GM12878 (cell line): ENCODE results near the gene SCIMP. TPM values are rescaled to one million over a fixed set of nuclear protein-coding genes. Genes with fewer than 3 reads are reported as not detected.

ENCODE experiments used
- ATAC-seq: fragments of 200-7000 bp; cut with Tn5 transposase; 3 replicates; pipeline ENCODE4 v1.9.1; 2020; ENCODE audit warnings: mild to moderate bottlenecking, moderate library complexity
- BruUV-seq: library from RNA; stranded (reverse); fragments of 400-500 nt; replicated peaks from 2 replicates; lab custom pipeline; 2021; lab: Mats Ljungman, UMichigan
- CTCF ChIA-PET: fragments of 300-600 bp; sonication (Branson Sonifier 250); formaldehyde crosslinking; extraction: SDS; loops from one replicate; lab custom pipeline; 2021; ENCODE audit warnings: inconsistent platforms; lab: Yijun Ruan, JAX
- POLR2A ChIA-PET: fragments of 350-600 bp; formaldehyde crosslinking; extraction: SDS; loops from one replicate; lab custom pipeline; 2021; ENCODE audit warnings: inconsistent platforms; lab: Charles Lee
- RAD21 ChIA-PET: fragments of 300-600 bp; sonication (Branson Sonifier 250); formaldehyde crosslinking; loops from one replicate; lab custom pipeline; 2023; ENCODE audit warnings: antibody characterized with exemption; ENCODE audit not compliant: unreplicated experiment; lab: Charles Lee
- SMC1A ChIA-PET: fragments of 300-600 bp; sonication (Branson Sonifier 250); formaldehyde crosslinking; loops from one replicate; lab custom pipeline; 2023; ENCODE audit not compliant: unreplicated experiment, uncharacterized antibody; lab: Charles Lee
- DNase-seq: peaks from one replicate; pipeline ENCODE4 v3.0.0-alpha.2; 2011; ENCODE audit warnings: low read depth, low spot score
- FAIRE-seq: peaks from 3 replicates; lab custom pipeline; 2011; peaks lifted over from hg19 to GRCh38; lab: Jason Lieb, UNC
- H2AFZ ChIP-seq: 2 replicates; pipeline ENCODE4 v1.6.0; 2011; ENCODE audit warnings: low read depth, low read length, control low read depth; ENCODE audit not compliant: control insufficient read depth
- H3K27ac ChIP-seq: 2 replicates; pipeline ENCODE4 v1.5.1; 2011; ENCODE audit warnings: control low read depth; ENCODE audit not compliant: control insufficient read depth, insufficient read depth
- H3K27me3 ChIP-seq, 2 experiments: replicated peaks in 1 of 2; 2 replicates each; pipeline versions ENCODE4 v1.6.0 to v1.6.1; 2011; ENCODE audit warnings: low read length in 1 of 2; ENCODE audit not compliant: control insufficient read depth in 2 of 2, insufficient read depth in 2 of 2
- H3K36me3 ChIP-seq, 2 experiments: 2 replicates each; pipeline ENCODE4 v1.5.1; 2011; ENCODE audit warnings: low read length in 1 of 2; ENCODE audit not compliant: control insufficient read depth in 2 of 2, insufficient read depth in 2 of 2
- H3K4me1 ChIP-seq: 2 replicates; pipeline ENCODE4 v1.6.1; 2011; ENCODE audit warnings: mild to moderate bottlenecking, low read length, moderate library complexity, mixed read lengths; ENCODE audit not compliant: control insufficient read depth, insufficient read depth
- H3K4me2 ChIP-seq: 2 replicates; pipeline ENCODE4 v1.6.0; 2011; ENCODE audit warnings: control low read depth; ENCODE audit not compliant: control insufficient read depth, insufficient read depth
- H3K4me3 ChIP-seq: fragments of 200-600 bp; sonication (generic); 2 replicates; pipeline ENCODE4 v1.5.1; 2016
- H3K79me2 ChIP-seq: 2 replicates; pipeline ENCODE4 v1.6.0; 2011; ENCODE audit warnings: low read length; ENCODE audit not compliant: control insufficient read depth, insufficient read depth
- H3K9ac ChIP-seq: 2 replicates; pipeline ENCODE4 v1.8.0; 2011; ENCODE audit warnings: low read length, control low read depth, mixed read lengths; ENCODE audit not compliant: control insufficient read depth, insufficient read depth
- H3K9me3 ChIP-seq: replicated peaks from 3 replicates; pipeline ENCODE4 v1.5.1; 2011; ENCODE audit warnings: mild to moderate bottlenecking, low read length; ENCODE audit not compliant: control insufficient read depth, insufficient read depth
- H4K20me1 ChIP-seq: 2 replicates; pipeline ENCODE4 v1.6.0; 2011; ENCODE audit not compliant: control insufficient read depth, insufficient read depth
- ZBTB11 ChIP-seq: fragments of 450-650 bp; formaldehyde crosslinking; IDR thresholded peaks from 2 replicates; pipeline ENCODE4 v1.5.0; 2022; ENCODE audit warnings: mild to moderate bottlenecking, missing genetic modification characterization
- WGBS: methylation state at CpG from one replicate; pipeline ENCODE4 v1.1.6; 2016; ENCODE audit warnings: low lambda C conversion rate; ENCODE audit not compliant: insufficient replicate concordance, insufficient coverage; ENCODE audit errors: missing lambda C conversion rate; 5-methylcytosine and 5-hydroxymethylcytosine counted together
- in situ Hi-C: fragments of 300-500 bp; cut with MboI; formaldehyde crosslinking; loops from 9 replicates; pipeline ENCODE4 v1.14.3; 2018; ENCODE audit warnings: mixed read lengths
- intact Hi-C: fragments of 100-400 bp; cut with micrococcal nuclease; formaldehyde crosslinking; loops from one replicate; pipeline ENCODE4 v1.14.2; 2022; ENCODE audit not compliant: unreplicated experiment
- polyA plus RNA-seq, 11 experiments: library from polyadenylated mRNA; depleted of rRNA in 4 of 11; unstranded in 6 of 11; stranded (reverse) in 5 of 11; fragments of >200 nt; fragmentation: Nextera tagmentation in 4 of 11; fragmentation: Illumina TruSeq in 1 of 11; extraction: Ambion mirVana in 4 of 11; extraction: Trizol in 1 of 11; gene quantifications; 1 replicate in 1 of 11; 2 replicates in 10 of 11; pipeline versions ENCODE4 v1.2.1 to v1.2.3, GENCODE V29; 2011 to 2016; ENCODE audit warnings: inconsistent platforms in 2 of 11, missing spikeins in 2 of 11, low read depth in 1 of 11
- total RNA-seq, 4 experiments: library from RNA; depleted of rRNA in 3 of 4; stranded (reverse); fragments of >200 nt in 3 of 4; fragmentation: Illumina TruSeq in 1 of 4; extraction: Trizol in 1 of 4; gene quantifications; 2 replicates each; pipeline versions ENCODE4 v1.2.1 to v1.2.3, GENCODE V29; 2013 to 2021

SCIMP gene
- total and polyA plus RNA-seq, 10 of the 15 experiments (the other 5 are each of a cell fraction or from before 2014, with no cell fraction given): 56.7 to 151 (median 95.0) TPM

GRCh38 chr17:5203178-5203907 lies 31.3 kb downstream of the SCIMP start:
- intact Hi-C loops: no loop called here
- ATAC-seq (no peak), DNase-seq (no peak), FAIRE-seq (no peak)
- CTCF ChIA-PET: interaction anchor here (6.3 to 14.1 kb wide), 2 partner anchors 22 to 33 kb away, joined by 59 to 209 read pairs; partner anchors contain the start of gene SCIMP
- H3K4me2 ChIP-seq: no peak overlapping the region
- H3K9me3 ChIP-seq: no peaks in the 10 kb centered on the region; the same call in 1 of the 3 replicates
- in situ Hi-C loops: loop anchor here (25.0 kb wide), 1 partner anchor 1491 kb away; the partner anchor contains the start of gene HASPIN
- BruUV-seq: no TSS peak
- no peak for TF ChIP-seq ZBTB11 (CRISPR knock-in tag)
- H3K27ac ChIP-seq: peak overlapping the region; percentile 18; the same call in 1 of the 2 replicates
- no peak overlapping the region for H3K9ac ChIP-seq
- H3K4me1 ChIP-seq: peaks cover 31% of the 10 kb centered on the region
- H3K4me3 ChIP-seq: no peak overlapping the region
- H3K27me3 ChIP-seq: no peaks in the 10 kb centered on the region
- H3K79me2 ChIP-seq: peaks cover 4% of the 10 kb centered on the region; the same call in 1 of the 2 replicates
- RAD21 ChIA-PET: interaction anchor here (0.6 to 9.7 kb wide), 2 partner anchors 25 to 108 kb away, joined by 3 to 125 read pairs; no protein-coding TSS in a partner anchor
- WGBS: 88% methylated on average over 14 of the region's 14 CpGs
- H2AFZ ChIP-seq: no peak overlapping the region
- POLR2A ChIA-PET: interaction anchor here (0.5 to 8.1 kb wide), 4 partner anchors 10 to 233 kb away, joined by 3 to 72 read pairs (median 4); no protein-coding TSS in a partner anchor
- no peaks in the 10 kb centered on the region for H3K36me3 ChIP-seq
- H4K20me1 ChIP-seq: no peaks in the 10 kb centered on the region
- SMC1A ChIA-PET: interaction anchor here (1.3 to 9.8 kb wide), 2 partner anchors 25 to 34 kb away, joined by 3 to 157 read pairs; no protein-coding TSS in a partner anchor
